Activated B cell treated with CpG ODN at 0.5 μM for 24 hours (primary cell): ENCODE results near the gene SLC13A2. TPM values are rescaled to one million over a fixed set of nuclear protein-coding genes. Genes with fewer than 3 reads are reported as not detected.

Experiments used
- ATAC-seq: fragments of 200-7000 bp; cut with Tn5 transposase; one replicate; pipeline ENCODE4 v1.10.0; 2021; ENCODE audit warnings: low read depth, mild to moderate bottlenecking, moderate library complexity
- CTCF ChIA-PET: fragments of 350-600 bp; sonication (Branson Sonifier 250); formaldehyde crosslinking; loops from one replicate; lab custom pipeline; 2021; ENCODE audit warnings: antibody characterized with exemption; lab: Charles Lee
- POLR2A ChIA-PET: fragments of 350-600 bp; sonication (Branson Sonifier 250); formaldehyde crosslinking; loops from one replicate; lab custom pipeline; 2021; ENCODE audit warnings: antibody characterized with exemption; lab: Charles Lee
- DNase-seq: peaks from one replicate; pipeline ENCODE4 v3.0.0; 2022
- H3K27ac Mint-ChIP-seq: one replicate; pipeline ENCODE4 v1.8.0; 2020; ENCODE audit warnings: mixed read lengths
- H3K27me3 Mint-ChIP-seq: one replicate; pipeline ENCODE4 v1.8.0; 2021; ENCODE audit warnings: mixed read lengths
- H3K36me3 Mint-ChIP-seq: one replicate; pipeline ENCODE4 v1.8.0; 2021; ENCODE audit warnings: low read depth, mixed read lengths
- H3K4me1 Mint-ChIP-seq: one replicate; pipeline ENCODE4 v1.8.0; 2021; ENCODE audit warnings: mixed read lengths
- H3K4me3 Mint-ChIP-seq: one replicate; pipeline ENCODE4 v1.8.0; 2020; ENCODE audit warnings: mild to moderate bottlenecking, mixed read lengths
- H3K9me3 Mint-ChIP-seq: one replicate; pipeline ENCODE4 v1.8.0; 2020; ENCODE audit warnings: mixed read lengths
- intact Hi-C: fragments of 100-400 bp; cut with micrococcal nuclease; formaldehyde crosslinking; loops from one replicate; pipeline ENCODE4 v1.15.1; 2024
- total RNA-seq: library from RNA; stranded (reverse); gene quantifications from 2 replicates; pipeline ENCODE4 v1.2.3, GENCODE V29; 2022
- TF ChIP-seq, protein P1 (sequence below): fragments of 200-600 bp; IDR thresholded peaks from one replicate; pipeline ENCODE4 v1.8.0; 2022; ENCODE audit warnings: antibody characterized with exemption, mild to moderate bottlenecking

Gene SLC13A2
- total RNA-seq, 1 donor from 2014 or later: not detected

DNA sequence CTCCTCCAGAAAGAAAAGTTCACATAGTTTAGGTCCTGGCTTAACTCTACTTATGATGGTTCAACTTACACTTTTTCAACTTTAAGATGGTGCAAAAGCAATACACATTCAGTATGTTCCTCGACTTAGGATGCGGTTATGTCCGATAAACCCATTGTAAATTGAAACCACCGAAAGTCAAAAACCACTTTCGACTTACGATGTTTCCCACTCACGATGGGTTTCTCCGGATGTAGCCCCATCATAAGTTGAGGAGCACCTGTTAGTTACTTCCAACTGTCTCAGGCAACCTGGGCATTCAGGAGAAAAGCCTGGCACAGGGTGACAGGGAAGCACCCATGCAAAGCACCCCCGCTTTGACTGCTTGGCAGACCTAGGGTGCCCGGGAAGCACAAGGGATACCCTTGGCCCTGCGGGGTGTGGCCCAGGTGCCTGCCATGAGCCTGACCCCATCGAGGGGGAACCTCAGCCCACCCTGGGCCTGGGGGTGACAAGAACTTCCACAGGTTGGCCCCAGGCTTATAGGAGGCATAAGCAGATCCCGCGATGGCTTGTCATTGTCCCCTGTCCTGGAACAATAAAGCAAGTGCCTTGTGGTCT lies 65.0 kb downstream of the SLC13A2 start:
- no peak for DNase-seq
- no peak for ATAC-seq

DNA sequence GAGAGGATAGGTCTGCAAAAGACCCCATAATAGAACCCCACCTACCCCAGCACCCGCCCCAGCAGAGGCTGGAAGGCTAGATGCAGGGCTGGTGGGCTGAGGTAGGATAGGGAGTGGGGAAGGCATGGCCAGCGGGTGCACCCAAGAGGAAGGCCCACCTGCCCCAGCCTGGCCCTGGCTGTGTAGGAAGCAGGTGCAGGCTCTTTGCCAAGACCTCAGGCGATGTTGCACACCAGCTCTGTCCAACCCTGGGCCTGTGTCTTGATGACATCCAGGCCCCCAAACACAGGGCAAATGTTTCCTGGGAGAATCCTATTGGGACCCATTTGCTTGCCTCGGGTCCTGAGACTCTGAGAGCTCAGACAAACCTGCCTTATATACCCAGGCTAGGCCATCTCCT lies 66.8 kb downstream of the SLC13A2 start:
- TF ChIP-seq, protein P1, sequence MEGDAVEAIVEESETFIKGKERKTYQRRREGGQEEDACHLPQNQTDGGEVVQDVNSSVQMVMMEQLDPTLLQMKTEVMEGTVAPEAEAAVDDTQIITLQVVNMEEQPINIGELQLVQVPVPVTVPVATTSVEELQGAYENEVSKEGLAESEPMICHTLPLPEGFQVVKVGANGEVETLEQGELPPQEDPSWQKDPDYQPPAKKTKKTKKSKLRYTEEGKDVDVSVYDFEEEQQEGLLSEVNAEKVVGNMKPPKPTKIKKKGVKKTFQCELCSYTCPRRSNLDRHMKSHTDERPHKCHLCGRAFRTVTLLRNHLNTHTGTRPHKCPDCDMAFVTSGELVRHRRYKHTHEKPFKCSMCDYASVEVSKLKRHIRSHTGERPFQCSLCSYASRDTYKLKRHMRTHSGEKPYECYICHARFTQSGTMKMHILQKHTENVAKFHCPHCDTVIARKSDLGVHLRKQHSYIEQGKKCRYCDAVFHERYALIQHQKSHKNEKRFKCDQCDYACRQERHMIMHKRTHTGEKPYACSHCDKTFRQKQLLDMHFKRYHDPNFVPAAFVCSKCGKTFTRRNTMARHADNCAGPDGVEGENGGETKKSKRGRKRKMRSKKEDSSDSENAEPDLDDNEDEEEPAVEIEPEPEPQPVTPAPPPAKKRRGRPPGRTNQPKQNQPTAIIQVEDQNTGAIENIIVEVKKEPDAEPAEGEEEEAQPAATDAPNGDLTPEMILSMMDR: no peak
- intact Hi-C loops: loop anchor here (1.0 kb wide), 2 partner anchors 46 to 73 kb away; no protein-coding TSS in a partner anchor
- no peak for ATAC-seq
- DNase-seq: no peak
- no peaks in the 10 kb centered on the region for H3K27me3 Mint-ChIP-seq
- ChIA-PET CTCF (interaction anchor here (0.6 to 2.2 kb wide), 10 partner anchors 9 to 73 kb away, joined by 3 to 12 read pairs (median 4); no protein-coding TSS in a partner anchor), POLR2A (no interaction called here)
- no peak overlapping the region for H3K27ac Mint-ChIP-seq
- H3K4me3 Mint-ChIP-seq: no peak overlapping the region
- peaks cover 22% of the 10 kb centered on the region for H3K4me1 Mint-ChIP-seq
- peaks cover 5% of the 10 kb centered on the region for H3K36me3 Mint-ChIP-seq
- no peaks in the 10 kb centered on the region for H3K9me3 Mint-ChIP-seq

More for the DNA sequence above, 65.0 kb downstream of the SLC13A2 start:
- no peaks in the 10 kb centered on the region for H3K27me3 Mint-ChIP-seq
- no peaks in the 10 kb centered on the region for H3K36me3 Mint-ChIP-seq
- peaks cover 6% of the 10 kb centered on the region for H3K4me1 Mint-ChIP-seq
- no peak overlapping the region for H3K4me3 Mint-ChIP-seq
- ChIA-PET CTCF (no interaction called here), POLR2A (interaction anchor here (1.5 to 1.9 kb wide), 2 partner anchors 8 to 38 kb away, joined by 3 to 5 read pairs; partner anchors contain the start of gene ALDOC)
- TF ChIP-seq, protein P1: no peak
- H3K27ac Mint-ChIP-seq: no peak overlapping the region
- H3K9me3 Mint-ChIP-seq: no peaks in the 10 kb centered on the region
- intact Hi-C loops: no loop called here

- no peak for DNase-seq
- H3K27me3 Mint-ChIP-seq: no peaks in the 10 kb centered on the region
- no peak overlapping the region for H3K27ac Mint-ChIP-seq
- CTCF ChIA-PET: interaction anchor here (1.0 to 2.2 kb wide), 6 partner anchors 8 to 72 kb away, joined by 3 to 12 read pairs (median 4); no protein-coding TSS in a partner anchor
- H3K4me3 Mint-ChIP-seq: no peak overlapping the region
- H3K9me3 Mint-ChIP-seq: no peaks in the 10 kb centered on the region
- peaks cover 30% of the 10 kb centered on the region for H3K4me1 Mint-ChIP-seq
- intact Hi-C loops: no loop called here
- peaks cover 17% of the 10 kb centered on the region for H3K36me3 Mint-ChIP-seq
- POLR2A ChIA-PET: interaction anchor here (0.8 kb wide), 1 partner anchor 11 kb away, joined by 7 read pairs; no protein-coding TSS in a partner anchor
- TF ChIP-seq, protein P1: no peak
- no peak for ATAC-seq
Observed at GRCh38 chr17:28541439-28541838, 68.0 kb downstream of the SLC13A2 start.

DNA sequence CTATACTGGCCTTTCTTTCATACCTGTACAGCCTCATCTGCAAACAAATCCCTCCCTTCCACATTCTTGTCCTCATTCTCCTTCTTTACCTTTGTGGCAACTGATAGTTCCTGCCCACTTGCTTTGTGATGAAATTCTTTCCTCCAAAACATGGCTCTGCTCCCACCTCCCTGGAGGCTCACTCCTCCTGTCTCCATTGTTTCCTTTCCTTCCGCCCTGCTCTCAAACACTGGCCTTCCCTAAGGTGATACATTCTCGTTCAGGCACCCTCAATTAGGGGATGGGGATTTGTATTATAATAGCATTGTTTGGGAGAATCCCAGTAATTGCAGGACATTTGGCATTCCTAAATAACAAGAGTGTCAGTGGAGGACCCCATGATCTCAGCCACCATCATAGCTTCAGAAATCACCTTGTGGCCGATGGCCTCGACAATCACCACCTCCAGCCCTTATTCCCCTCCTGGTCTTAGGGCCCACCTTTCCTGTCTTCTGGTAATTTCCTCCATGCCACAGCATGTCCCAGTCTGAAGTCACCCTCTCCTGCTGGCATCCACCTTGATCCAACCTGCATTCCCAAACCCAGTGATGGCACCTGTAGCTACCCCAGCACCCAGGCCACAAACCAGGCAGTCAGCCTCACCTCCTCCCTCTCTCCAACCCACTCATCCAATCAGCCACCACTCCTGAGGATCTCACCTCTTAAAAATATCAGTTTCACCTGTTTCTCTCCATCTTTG lies 71.1 kb downstream of the SLC13A2 start:
- H3K9me3 Mint-ChIP-seq: no peaks in the 10 kb centered on the region
- peaks cover 61% of the 10 kb centered on the region for H3K4me1 Mint-ChIP-seq
- H3K36me3 Mint-ChIP-seq: peaks cover 41% of the 10 kb centered on the region
- no peaks in the 10 kb centered on the region for H3K27me3 Mint-ChIP-seq
- no peak overlapping the region for H3K27ac Mint-ChIP-seq
- DNase-seq: no peak
- H3K4me3 Mint-ChIP-seq: no peak overlapping the region
- TF ChIP-seq, protein P1: no peak
- intact Hi-C loops: loop anchor here (5.0 kb wide), 1 partner anchor 183 kb away; the partner anchor contains the start of genes NEK8 and TLCD1
- ATAC-seq: no peak
- ChIA-PET CTCF (interaction anchor here (0.9 to 1.1 kb wide), 3 partner anchors 8 to 68 kb away, joined by 3 to 4 read pairs (median 3); partner anchors contain the start of gene UNC119), POLR2A (interaction anchor here (0.7 to 1.8 kb wide), 6 partner anchors 8 to 596 kb away, joined by 3 to 7 read pairs (median 4); partner anchors contain the start of genes ALDOC, PIGS and UNC119)
